ENCODE data around the gene SPOCK2. TPM values are rescaled to one million over a fixed set of nuclear protein-coding genes. Genes with fewer than 3 reads are reported as not detected.

The SPOCK2 gene
- total RNA-seq, 1 donor from 2014 or later, result 187 TPM

- H3K27ac ChIP-seq, result no peak overlapping the region
- ATAC-seq (peak; percentile 31), DNase-seq (no peak)
- TF ChIP-seq CTCF (IDR thresholded peaks at IDR 0.05), result no peak
- intact Hi-C loops (cut with DNase I), result no loop called here
- no peaks in the 10 kb centered on the region for H3K27me3 ChIP-seq
- H3K9me3 ChIP-seq, result no peaks in the 10 kb centered on the region
- peaks cover 16% of the 10 kb centered on the region for H3K36me3 ChIP-seq
- H3K4me3 ChIP-seq, result no peak overlapping the region
- H3K4me1 ChIP-seq, result no peaks in the 10 kb centered on the region
Observed at GRCh38 chr10:72096115-72097000, 8.0 kb upstream of the SPOCK2 start.

- H3K4me3 ChIP-seq, result no peak overlapping the region
- no peak for ATAC-seq
Observed at GRCh38 chr10:72095195-72095594, 6.8 kb upstream of the SPOCK2 start.

DNA sequence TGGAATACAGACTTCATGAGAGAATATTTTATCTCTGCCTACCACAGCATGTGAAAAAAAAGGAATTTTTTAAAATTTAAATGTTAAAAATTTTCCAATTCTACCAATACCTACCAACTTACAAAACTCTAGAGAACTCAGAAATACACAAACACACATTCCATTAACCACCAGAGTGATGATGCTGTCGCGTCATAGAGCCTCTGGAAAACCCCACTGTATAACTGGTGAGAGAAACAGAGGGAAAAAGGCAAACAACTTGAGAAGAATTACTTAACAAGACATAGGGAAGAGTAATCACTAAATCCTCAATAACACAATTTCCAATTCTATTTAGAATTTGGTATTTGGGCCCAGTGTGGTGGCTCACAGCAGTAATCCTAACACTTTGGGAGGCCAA is 6.2 kb upstream of the SPOCK2 start:
- Histone ChIP-seq H3K27me3 (no peaks in the 10 kb centered on the region), H3K27ac (no peak overlapping the region), H3K36me3 (peaks cover 14% of the 10 kb centered on the region), H3K4me1 (no peaks in the 10 kb centered on the region), H3K9me3 (no peaks in the 10 kb centered on the region), H3K4me3 (no peak overlapping the region)
- DNase-seq (no peak), ATAC-seq (no peak)
- intact Hi-C loops (cut with DNase I), result no loop called here
- no peak for TF ChIP-seq CTCF (IDR thresholded peaks at IDR 0.05)

More at GRCh38 chr10:72095195-72095594, 6.8 kb upstream of the SPOCK2 start:
- TF ChIP-seq CTCF (IDR thresholded peaks at IDR 0.05), result no peak
- peaks cover 14% of the 10 kb centered on the region for H3K36me3 ChIP-seq
- no peaks in the 10 kb centered on the region for H3K9me3 ChIP-seq
- intact Hi-C loops (cut with DNase I), result no loop called here
- H3K4me1 ChIP-seq, result no peaks in the 10 kb centered on the region
- DNase-seq, result no peak
- no peaks in the 10 kb centered on the region for H3K27me3 ChIP-seq
- no peak overlapping the region for H3K27ac ChIP-seq

GRCh38 chr10:72093450-72093849 is 5.1 kb upstream of the SPOCK2 start:
- H3K9me3 ChIP-seq, result no peaks in the 10 kb centered on the region
- intact Hi-C loops (cut with DNase I), result no loop called here
- peaks cover 9% of the 10 kb centered on the region for H3K36me3 ChIP-seq
- no peak overlapping the region for H3K4me3 ChIP-seq
- no peak for TF ChIP-seq CTCF (IDR thresholded peaks at IDR 0.05)
- DNase-seq (no peak), ATAC-seq (no peak)
- H3K27ac ChIP-seq, result no peak overlapping the region
- peaks cover 4% of the 10 kb centered on the region for H3K4me1 ChIP-seq
- H3K27me3 ChIP-seq, result peaks cover 7% of the 10 kb centered on the region

DNA sequence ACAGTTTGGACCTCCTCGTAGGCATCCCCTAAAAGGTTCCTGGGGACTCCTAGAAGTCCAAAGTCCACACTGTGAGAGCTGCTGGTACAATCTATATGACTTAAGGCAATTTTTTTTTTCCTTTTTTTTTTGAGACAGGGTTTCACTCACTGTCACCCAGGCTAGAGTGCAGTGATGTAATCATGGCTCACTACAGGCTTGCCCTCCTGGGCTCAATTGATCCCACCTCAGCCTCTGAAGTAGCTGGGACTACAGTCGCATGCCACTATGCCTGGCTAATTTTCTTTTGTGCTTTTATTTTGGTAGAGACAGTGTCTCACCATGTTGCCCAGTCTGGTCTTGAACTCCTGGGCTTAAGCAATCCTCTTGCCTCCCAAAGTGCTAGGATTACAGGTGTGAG is 4.6 kb upstream of the SPOCK2 start:
- Histone ChIP-seq H3K36me3 (peaks cover 9% of the 10 kb centered on the region), H3K4me3 (no peak overlapping the region), H3K4me1 (peaks cover 8% of the 10 kb centered on the region), H3K27ac (no peak overlapping the region), H3K9me3 (no peaks in the 10 kb centered on the region), H3K27me3 (peaks cover 11% of the 10 kb centered on the region)
- no peak for DNase-seq
- TF ChIP-seq CTCF (IDR thresholded peaks at IDR 0.05), result no peak
- no peak for ATAC-seq
- intact Hi-C loops (cut with DNase I), result no loop called here
